ENCODE results near the gene TBL2.
"Not testable (repeated sequence)": the region's sequence is repeated elsewhere in the genome, so short reads cannot be mapped to it uniquely, and the experiment has no call there.

- not testable (repeated sequence) for TF ChIP-seq EP300 (IDR thresholded peaks at IDR 0.05; ENCODE audit: low read depth); POLR2A (IDR thresholded peaks at IDR 0.05)
Measured at GRCh38 chr7:73617520-73617919, 39.1 kb upstream of the TBL2 start.
